Measurements from ENCODE around the gene TSEN54.

The TSEN54 gene

DNA sequence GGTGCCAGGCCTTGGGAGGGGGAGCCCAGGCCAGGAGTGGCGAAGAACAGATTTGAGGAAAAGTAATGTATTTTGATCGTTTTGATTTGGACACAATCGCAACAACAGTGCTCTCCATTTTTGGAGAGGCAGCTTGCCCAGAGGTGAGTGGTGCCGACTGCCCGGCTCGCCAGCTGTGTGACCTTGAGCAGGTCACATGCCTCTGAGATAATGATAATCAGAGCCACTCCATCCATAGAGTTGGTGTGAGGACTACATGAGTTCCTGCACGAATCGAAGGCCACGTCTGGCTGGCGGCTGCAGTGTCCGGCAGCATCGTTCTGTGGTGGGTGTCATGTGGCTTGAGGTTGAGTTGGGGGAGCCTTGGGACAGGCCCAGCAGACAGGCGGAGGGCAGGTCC, 29.9 kb downstream of the TSEN54 start:
- no peak for DNase-seq

DNA sequence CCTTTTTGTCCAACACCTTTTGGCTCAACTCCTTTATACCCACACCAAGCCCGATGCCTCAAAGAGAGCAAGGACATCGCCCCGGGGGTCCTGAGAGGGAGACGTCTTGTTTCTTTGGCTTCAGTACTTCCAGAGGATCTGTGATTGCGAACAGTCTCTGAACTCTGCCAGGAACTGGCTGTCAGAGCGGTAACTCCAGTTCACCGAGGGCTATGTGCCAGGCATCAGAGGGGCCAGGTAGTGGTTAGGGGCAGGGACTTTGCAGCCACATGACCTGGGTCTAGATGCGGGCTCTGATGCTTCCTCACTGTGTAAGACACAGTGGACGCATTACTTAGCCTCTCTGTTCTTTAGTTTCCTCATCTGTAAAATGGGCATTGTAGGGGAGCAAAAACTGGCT, 30.8 kb downstream of the TSEN54 start:
- DNase-seq: no peak

DNA sequence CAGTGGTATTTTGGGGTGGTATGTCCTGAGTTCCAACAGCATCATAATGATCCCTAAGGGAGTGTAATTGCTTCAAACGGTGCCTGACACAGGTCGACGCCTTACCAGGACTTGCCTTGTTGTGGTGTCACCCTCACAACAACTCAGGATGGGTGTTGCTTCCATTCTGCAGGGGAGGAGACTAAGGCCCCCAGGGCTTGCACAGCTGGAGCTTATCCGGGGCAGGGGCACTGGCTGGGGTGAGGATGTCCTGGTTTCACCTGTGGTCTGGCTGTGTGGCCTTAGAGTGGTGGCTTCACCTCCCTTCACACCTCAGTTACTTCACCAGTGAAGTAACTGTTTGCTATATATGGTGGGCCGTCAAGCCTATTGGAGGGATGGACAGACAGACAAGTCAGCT, 32.5 kb downstream of the TSEN54 start:
- DNase-seq: no peak

DNA sequence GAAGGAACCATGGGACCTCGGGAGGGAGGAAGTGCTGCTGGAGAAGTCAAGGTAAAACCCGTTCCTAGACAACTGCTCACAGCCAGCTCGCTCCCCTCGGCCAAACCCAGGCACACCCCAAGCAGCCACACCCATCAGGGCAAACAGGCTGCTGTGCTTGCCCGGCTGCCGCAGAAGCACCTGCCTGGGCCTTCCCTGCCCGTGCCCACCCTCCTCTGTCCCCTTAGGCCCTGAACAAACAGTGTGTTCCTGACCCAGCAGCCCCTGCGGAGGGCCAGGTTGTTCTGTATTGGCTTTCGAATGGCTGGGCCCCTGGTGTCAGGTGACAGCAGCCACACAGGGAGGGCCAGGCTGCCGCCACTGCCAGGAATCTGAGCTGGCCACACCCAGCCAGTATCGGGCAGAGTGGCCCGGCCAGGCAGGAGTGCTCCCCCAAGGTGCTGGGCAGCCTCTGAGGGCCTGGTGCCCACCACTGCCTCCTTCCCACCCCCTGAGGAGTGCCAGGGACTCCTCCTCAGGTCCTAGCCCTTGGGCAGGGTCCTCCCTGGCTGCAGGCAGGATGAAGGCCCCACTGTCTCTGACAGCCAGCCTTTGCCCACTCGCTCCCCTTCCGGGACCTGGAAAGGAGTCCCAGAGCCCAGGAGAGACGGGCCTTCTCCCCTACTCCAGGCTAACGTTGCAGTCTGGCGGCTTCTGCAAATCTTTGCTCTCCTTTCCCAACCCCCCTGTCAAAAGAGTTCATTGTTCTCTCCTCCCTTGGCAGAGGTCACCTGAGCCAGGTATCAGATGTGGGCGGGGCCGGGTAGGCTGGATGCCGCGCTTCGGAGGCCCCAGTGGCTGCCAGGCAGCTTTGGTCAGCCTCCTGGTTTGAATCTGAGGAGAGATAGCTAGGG, 33.2 kb downstream of the TSEN54 start:
- DNase-seq: no peak

DNA sequence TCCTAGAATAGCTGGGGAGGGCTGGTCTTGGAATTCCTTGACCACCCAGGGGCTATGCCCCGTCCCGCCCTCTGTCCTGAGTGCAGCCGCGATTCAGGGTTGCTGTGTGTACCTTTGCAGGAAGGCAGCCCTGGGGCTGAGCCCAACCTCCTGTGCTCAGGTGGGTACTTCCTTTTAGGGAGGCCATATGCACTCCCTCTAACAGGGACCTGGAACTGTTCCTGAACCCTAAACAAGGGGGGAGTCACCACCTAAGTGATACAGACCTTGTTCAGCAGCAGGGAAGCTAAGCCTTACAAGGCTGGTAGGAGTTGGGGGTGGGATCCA, 33.8 kb downstream of the TSEN54 start:
- no peak for DNase-seq

DNA sequence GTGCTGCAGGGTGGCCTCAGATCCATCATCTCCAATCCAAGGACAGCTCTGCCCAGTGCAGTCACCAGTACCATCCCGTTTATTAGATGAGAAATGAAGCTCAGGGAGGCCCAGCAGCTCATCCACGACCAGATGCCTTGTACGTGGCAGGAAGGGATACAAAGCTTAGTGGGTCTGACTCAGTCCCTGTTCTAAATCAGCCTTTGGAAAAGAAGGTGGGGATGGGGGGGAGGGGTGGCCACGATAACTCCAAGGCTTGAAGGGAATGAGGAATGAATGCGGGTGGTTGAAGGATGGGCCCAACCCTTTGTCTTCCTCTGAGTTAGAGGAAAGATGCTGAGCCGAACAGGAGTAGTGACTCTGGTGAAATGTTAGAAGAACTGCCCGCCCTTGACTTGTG, 34.9 kb downstream of the TSEN54 start:
- DNase-seq: no peak

DNA sequence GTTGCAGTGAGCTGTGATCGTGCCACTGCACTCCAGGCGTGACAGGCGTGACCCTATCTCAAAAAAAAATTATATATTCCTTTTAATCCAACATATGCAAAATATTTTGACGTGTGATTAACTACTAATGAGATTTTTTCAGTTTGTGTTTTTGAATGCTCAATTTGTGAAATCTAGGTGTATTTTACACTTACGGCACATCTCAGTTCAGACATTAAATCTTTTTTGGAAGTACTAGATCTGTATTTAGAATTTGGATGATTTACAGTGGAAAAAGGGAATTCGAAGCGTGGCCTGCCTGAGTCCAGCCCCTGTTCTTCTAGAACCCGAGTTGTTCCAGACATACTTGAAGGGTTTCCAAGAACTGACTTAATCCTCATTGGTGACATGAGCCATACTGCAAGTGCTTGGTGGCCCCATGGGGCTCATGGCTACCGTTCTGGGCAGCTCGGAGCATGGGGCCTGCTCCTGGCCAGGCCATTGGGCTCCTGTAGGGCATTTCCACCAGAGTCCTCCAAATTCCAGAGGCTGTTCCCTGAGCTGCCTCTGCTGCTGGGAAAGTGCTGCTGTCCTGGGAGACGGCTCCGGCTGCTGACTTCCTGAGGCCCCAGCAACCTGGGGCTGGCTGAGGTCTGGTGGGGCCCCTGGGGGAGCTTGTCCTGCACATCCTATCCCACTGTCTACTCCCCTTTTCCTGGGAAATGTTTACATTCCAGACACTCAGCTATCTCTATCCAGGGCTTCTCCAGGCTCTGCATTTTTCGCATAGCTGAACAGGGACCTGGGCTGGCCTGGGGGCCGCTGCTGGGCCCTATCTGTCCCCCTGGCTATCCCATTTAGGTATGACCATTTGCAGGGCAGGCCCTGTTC, 36.3 kb downstream of the TSEN54 start:
- no peak for DNase-seq

DNA sequence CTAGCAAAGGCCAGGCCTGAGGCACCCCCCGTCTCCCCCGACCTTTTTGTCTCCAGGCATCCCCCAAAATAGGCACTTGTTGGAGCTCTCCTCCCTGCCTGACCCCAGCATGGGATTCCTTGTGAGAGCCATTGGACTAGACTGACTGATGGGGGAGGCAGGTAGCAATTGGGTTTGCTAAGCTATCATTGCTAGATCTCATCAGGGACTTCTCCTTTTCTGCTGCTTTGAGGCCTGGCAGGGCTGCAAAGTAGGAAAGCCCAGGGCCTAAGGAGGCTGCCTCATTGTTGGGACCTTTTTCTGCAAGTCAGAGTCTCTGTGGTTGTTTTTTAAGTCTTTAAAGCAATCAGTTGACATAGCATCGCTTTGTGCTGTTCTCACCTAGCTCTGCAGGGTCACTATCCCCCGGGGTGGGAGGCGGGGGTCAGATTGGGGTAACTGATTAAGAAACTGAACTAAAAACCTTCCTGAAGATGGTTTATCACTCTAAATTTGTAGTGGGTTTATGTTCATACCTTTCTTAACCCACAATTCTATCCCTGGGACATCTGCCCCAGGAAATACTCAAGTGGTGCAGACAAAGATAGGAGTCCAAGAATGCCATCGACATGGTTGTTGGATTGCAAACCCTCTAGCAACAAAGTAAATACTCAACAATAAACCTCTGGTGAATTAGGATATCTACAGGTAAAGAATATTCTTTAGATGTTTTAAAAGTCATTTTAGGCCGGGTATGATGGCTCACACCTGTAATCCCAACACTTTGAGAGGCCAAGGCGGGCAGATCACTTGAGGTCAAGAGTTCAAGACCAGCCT, 37.2 kb downstream of the TSEN54 start:
- no peak for DNase-seq

DNA sequence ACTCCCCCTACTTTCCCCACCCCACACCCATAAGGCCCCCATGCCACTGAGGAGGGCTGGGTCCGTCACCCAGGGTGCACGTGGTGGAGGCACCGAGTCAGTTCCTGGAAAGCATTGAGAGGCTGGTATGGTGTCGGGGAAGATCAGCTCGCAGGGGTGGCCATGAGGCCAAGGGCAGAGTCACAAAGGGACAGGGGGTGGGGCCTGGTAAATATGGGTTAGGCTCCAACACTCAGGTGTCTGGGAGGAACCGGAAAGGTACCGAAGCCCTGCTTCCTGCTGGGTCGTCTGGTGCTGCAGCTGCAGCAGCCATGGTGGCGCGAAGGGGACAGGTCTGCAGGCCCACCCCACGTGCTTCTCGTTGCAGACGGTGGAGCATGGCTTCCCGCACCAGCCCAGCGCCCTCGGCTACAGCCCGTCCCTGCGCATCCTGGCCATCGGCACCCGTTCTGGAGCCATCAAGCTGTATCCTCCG, 39.4 kb downstream of the TSEN54 start:
- no peak for DNase-seq

DNA sequence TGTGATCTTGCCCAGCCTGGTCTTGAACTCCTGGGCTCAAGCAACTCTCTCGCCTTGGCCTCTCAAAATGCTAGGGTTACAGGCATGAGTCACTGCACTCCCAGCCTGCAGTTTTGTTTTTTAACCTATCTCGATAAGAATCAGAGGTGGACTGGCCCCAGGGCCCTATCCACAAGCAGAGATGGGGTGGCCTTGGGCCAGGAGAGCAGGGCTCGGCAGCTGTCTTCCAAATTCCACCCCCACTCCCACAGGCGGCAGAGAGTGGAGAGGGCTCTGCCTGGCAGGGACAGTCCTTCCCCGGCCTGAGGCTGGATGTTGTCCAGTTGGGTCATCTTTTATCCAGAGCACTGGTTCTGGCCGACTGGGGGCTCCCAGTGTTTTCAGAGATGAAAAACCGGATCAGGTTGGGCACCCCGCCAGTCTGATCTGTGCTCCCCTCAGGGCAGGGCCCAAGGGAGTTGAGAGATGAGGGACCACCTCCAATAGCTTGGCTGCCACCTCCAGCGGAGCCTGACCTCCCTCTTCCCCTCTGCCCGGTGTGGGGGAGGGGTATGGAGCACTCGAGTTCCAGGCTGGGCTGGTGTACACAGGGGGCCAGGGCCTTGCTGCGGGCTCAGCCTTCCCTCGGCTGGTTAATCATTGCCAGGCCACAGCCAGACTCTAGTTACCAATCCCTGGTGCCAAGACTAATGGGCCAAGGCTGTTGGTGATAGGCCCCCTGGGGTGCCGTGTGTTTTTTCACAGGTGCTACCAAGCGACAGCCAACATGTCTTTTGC, 40.9 kb downstream of the TSEN54 start:
- peak; percentile 63 to 70 for DNase-seq

DNA sequence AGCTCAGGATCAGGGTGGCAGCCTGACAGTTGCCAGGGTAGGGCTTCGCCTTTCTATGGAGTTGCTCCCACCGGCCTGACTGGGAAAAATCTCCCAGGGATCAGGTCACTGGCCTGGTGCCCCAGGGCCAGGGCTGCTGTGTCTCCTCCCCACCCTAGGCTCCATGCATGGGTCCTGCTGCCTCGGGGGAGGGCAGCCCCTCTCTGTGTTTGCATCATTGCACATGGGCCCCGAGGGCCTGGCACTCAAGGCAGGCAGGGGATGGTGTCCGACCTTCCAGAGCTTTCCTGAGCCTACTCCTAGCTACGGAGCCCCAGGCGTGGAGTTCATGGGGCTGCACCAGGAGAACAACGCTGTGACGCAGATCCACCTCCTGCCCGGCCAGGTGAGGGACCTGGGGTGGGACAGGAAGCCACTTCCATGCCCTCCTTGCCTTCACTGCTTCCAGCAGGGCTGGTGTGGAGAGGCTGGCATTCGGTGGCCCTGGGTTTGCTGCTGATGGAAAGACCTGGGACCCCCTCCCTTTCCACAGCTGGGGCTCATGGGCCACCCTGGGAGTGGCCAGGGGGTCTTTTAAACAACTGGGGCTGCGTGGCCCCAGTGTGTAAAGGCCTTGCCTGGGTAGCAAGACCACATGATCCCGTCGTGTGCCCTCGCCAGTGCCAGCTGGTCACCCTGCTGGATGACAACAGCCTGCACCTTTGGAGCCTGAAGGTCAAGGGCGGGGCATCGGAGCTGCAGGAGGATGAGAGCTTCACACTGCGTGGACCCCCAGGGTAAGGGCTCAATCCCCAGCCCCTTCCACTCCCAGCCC, 41.7 kb downstream of the TSEN54 start:
- DNase-seq: no peak

DNA sequence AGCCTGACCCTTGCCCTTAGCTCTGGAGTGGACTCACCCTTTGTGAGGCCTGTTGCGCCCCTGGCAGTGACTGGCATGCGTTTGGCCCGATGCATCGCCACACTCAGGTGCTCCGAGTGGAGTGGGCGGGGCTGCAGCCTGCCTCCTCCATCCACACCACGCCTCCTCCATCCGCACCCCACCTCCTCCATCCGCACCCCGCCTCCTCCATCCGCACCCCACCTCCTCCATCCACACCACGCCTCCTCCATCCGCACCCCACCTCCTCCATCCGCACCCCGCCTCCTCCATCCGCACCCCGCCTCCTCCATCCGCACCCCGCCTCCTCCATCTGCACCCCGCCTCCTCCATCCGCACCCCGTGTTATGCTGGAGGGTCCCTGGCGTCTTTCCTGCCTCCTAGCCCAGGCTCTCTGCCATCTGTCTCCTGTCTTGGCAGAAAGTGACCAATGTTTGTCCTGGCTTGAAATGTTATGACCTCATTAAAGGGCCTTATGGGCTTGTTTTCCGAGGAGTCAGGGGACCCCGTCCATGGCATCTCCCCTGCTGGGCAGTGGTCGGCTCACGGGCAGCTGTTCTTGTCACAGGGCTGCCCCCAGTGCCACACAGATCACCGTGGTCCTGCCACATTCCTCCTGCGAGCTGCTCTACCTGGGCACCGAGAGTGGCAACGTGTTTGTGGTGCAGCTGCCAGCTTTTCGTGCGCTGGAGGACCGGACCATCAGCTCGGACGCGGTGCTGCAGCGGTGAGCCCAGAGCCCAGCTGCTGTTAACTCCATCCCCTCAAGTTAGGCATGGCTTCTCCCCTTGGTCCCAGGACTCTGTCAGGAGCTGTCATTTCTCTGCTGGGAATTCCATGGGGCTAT, 42.6 kb downstream of the TSEN54 start:
- no peak for DNase-seq

DNA sequence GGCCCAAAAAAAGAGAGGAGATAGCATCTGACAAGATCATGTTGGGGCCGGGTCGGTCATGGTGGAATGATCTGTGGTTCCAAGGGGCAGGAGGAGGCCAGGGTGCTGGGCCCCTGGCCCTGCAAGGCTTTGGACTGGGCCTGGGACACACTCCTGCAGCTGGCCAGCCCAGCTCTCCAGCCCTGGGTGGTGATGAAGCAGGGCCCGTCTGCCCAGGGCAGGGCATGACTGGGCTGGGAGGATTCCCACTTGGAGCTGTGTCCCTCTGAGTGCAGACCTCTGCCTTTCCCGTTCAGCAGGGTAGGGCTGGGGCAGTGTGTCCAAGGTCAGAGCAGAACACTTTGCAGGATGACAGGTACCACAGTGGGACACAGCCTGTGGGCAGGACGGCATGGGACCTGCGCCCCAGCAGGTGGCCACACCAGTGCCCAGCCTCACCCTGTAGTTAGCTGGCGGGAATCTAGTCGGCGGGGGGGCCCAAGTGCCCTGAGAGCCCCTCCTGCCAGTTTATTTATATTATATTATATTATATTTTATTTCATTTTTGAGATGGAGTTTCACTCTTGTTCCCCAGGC, 43.7 kb downstream of the TSEN54 start:
- DNase-seq: no peak

DNA sequence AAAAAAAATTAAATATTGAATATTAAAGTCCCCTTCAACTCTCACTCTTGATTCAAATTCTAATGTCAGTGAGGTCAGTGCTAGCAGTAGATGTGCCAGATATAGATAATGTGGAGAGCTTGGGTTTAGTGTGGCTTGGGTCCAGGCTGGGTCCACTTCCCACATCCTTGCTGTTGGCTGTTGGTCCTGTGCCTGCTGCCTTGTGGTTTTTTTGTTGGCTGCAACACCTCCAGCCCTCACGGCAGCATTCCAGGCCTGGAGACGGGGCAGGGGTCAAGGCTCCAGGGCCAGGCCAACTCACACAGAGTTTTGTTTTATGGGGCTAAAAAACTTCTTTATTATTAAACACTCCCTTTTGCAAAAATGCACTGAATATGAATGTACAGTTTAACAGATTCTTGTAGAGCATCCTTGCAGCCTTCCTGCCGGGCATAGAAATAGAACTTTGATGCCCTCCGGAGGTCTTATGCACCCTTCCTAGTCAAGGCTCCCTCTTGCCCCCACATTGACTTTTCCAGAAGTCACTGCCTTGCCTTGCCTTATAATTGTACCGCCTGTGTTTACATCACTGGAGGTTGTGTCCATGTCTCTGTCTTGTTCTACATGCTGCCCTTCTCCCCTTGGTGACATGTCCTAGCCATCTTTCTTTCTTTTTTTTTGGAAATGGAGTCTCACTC, 45.7 kb downstream of the TSEN54 start:
- DNase-seq: no peak

DNA sequence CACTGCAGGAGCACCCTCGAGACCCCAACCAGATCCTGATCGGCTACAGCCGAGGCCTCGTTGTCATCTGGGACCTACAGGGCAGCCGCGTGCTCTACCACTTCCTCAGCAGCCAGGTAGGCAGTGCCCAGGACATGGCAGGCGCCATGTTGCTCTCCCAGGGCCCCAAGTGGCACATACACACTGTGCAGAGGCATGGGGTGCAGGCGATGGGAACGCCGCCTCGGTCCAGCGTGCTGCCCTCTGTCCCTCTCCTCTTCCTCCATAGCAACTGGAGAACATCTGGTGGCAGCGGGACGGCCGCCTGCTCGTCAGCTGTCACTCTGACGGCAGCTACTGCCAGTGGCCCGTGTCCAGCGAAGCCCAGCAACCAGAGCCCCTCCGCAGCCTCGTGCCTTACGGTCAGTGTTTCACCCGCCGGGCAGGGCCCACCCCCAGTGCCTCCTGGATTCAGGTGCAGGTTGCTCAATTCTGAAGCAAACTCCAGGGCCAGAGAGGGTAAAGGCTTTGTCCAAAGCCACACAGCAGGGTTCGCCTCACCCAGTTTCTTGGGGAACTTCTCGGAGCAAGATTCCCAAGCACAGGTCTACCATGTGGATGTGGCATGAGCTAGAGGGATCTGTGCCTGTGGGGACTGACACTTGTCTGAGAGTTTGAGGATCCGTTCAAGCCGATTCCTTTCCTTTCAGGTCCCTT, 46.9 kb downstream of the TSEN54 start:
- no peak for DNase-seq

DNA sequence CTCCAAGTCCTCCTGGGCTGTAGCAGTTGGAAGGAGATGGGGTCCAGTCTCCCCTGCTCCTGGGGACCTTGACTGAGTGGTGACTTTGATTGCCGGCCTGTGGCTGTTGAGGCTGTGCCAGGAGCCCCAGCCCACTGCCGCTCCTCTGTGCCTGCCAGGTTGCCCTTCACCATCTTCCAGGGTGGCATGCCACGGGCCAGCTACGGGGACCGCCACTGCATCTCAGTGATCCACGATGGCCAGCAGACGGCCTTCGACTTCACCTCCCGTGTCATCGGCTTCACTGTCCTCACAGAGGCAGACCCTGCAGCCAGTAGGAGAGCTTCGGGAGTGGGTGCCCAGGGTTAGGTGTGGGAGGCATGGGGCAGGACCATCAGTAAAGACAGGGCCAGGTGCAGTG, 47.9 kb downstream of the TSEN54 start:
- no peak for DNase-seq

DNA sequence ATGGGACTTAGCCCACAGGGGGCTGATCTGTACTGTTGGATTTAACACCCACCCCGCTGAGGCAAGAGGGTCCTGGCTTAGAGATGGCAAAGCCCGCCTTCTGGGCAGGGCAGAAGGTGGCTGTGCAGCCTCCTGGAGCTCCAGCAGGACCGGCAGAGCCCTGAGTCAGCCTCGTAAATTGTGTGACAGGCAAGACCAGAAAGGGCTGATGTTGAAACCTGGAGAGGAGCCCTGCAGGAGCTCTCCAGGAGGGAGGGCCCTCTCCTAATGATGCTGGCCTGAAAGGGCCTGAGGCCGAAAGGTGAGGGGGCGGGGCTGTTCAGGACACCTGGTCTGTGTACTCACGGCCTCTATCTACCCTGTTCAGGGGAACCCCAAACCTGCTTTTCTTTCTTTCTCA, 48.7 kb downstream of the TSEN54 start:
- no peak for DNase-seq

DNA sequence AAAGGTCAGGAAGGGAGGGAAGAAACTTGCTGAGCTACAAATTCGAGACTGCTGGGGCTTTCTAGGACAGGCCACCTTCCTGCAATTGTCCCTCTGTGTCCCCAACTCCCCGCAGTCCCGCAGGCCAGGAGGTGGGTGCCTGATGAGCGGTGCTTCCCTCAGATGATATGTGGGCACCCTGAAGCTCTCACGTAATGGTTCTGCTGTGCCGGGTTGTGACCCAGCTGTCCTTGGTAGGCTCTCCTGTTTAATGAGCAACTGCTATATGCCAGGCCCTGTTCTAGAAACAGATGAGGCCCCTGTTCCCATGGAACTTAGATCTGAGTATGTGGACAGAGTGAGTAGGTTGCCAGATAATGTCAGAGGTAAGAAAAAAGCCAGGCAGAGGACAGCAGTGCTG, 49.3 kb downstream of the TSEN54 start:
- no peak for DNase-seq

DNA sequence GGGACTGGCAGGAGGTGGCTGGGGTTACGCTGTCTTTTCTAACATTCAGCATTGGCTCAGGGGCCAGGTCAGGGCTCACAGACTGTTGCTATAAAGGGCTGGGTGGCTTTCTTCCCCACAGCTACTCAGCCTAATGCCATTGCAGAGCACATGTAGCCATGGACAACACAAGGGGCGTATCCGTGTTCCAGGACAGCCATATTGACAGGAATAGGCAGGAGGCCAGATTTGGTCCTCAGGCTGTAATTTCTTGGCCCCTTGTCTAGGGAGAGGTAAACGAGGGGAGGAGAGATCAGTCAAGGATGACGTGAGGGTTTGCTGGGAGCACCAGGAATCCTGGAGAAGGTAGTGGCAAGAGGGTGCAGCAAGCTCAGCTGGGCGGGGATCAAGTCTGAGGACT, 50.1 kb downstream of the TSEN54 start:
- DNase-seq: no peak

Data from hippocampal formation (tissue), 2 donors.